ENCODE data around the gene IFNA17.

IFNA17 gene

GRCh38 chr9:21228122-21228521 lies at the start of gene IFNA17:
Gene IFNA17 (minus strand): TSS chr9:21228222. CDS start chr9:21228173, 49 bp downstream.
- Histone ChIP-seq H3K36me3 (no peaks in the 10 kb centered on the region), H3K4me1 (ENCODE audit: control insufficient read depth in 1 of 2, insufficient read depth in 1 of 2, low read depth in 1 of 2, low read length in 1 of 2) (no peaks in the 10 kb centered on the region), H3K27me3 (no peaks in the 10 kb centered on the region), H3K27ac (no peak within 1 kb of the TSS), H3K4me3 (ENCODE audit: low read depth in 1 of 2, low read length in 1 of 2) (no peak within 1 kb of the TSS), H3K9me3 (no peaks in the 10 kb centered on the region)
- no peak for TF ChIP-seq CTCF (IDR thresholded peaks at IDR 0.05)

- Histone ChIP-seq H3K4me3 (ENCODE audit: low read depth in 1 of 2, low read length in 1 of 2) (no peak overlapping the region), H3K9me3 (no peaks in the 10 kb centered on the region), H3K27ac (no peak overlapping the region), H3K4me1 (ENCODE audit: control insufficient read depth in 1 of 2, insufficient read depth in 1 of 2, low read depth in 1 of 2, low read length in 1 of 2) (peaks cover 6 to 11% of the 10 kb centered on the region in 2 experiments), H3K36me3 (no peaks in the 10 kb centered on the region), H3K27me3 (no peaks in the 10 kb centered on the region)
- TF ChIP-seq CTCF (IDR thresholded peaks at IDR 0.05) = no peak
Measured at GRCh38 chr9:21268347-21268657, 40.3 kb upstream of the IFNA17 start.

GRCh38 chr9:21267485-21268346 lies 39.7 kb upstream of the IFNA17 start:
- Histone ChIP-seq H3K4me1 (ENCODE audit: control insufficient read depth in 1 of 2, insufficient read depth in 1 of 2, low read depth in 1 of 2, low read length in 1 of 2) (peaks cover 6 to 11% of the 10 kb centered on the region in 2 experiments), H3K27ac (no peak overlapping the region), H3K27me3 (no peaks in the 10 kb centered on the region), H3K9me3 (no peaks in the 10 kb centered on the region), H3K4me3 (ENCODE audit: low read depth in 1 of 2, low read length in 1 of 2) (no peak overlapping the region), H3K36me3 (no peaks in the 10 kb centered on the region)
- TF ChIP-seq CTCF (IDR thresholded peaks at IDR 0.05) = no peak

- Histone ChIP-seq H3K4me1 (ENCODE audit: control insufficient read depth in 1 of 2, insufficient read depth in 1 of 2, low read depth in 1 of 2, low read length in 1 of 2) (peaks cover 6 to 11% of the 10 kb centered on the region in 2 experiments), H3K9me3 (no peaks in the 10 kb centered on the region), H3K27ac (no peak overlapping the region), H3K27me3 (no peaks in the 10 kb centered on the region), H3K4me3 (ENCODE audit: low read depth in 1 of 2, low read length in 1 of 2) (no peak overlapping the region), H3K36me3 (no peaks in the 10 kb centered on the region)
- TF ChIP-seq CTCF (IDR thresholded peaks at IDR 0.05) = no peak
Measured at GRCh38 chr9:21266733-21267484, 38.9 kb upstream of the IFNA17 start.

GRCh38 chr9:21265421-21266189 lies 37.6 kb upstream of the IFNA17 start:
- no peaks in the 10 kb centered on the region for H3K27me3 ChIP-seq
- no peak for TF ChIP-seq CTCF (IDR thresholded peaks at IDR 0.05)
- no peak overlapping the region for H3K4me3 ChIP-seq (ENCODE audit: low read depth in 1 of 2, low read length in 1 of 2)

More at GRCh38 chr9:21265421-21266189, 37.6 kb upstream of the IFNA17 start:
- Histone ChIP-seq H3K4me1 (ENCODE audit: control insufficient read depth in 1 of 2, insufficient read depth in 1 of 2, low read depth in 1 of 2, low read length in 1 of 2) (peaks cover 6 to 11% of the 10 kb centered on the region in 2 experiments), H3K36me3 (no peaks in the 10 kb centered on the region), H3K27ac (no peak overlapping the region), H3K9me3 (no peaks in the 10 kb centered on the region)
